Muscle of arm (tissue), 12 donors: Measurements from ENCODE around the gene SLC2A1. TPM values are rescaled to one million over a fixed set of nuclear protein-coding genes. Genes with fewer than 3 reads are reported as not detected.
"Not testable (repeated sequence)": the region's sequence is repeated elsewhere in the genome, so short reads cannot be mapped to it uniquely, and the experiment has no call there.

Source experiments
- DNase-seq: peaks from one replicate; pipeline ENCODE4 v3.0.0-alpha.2; 2013
- polyA plus RNA-seq, 12 donors: library from polyadenylated mRNA; unstranded; fragments of 120-200 nt; gene quantifications; one replicate each; pipeline ENCODE4 v1.2.1, GENCODE V29; 2013; ENCODE audit not compliant: insufficient read length in 12 of 12

The SLC2A1 gene
- polyA plus RNA-seq, 12 donors, result 16.5 to 99.0 (median 23.9) TPM; not detected in 1

- no peak for DNase-seq
Measured at GRCh38 chr1:42908046-42908445, 50.6 kb downstream of the SLC2A1 start.

- no peak for DNase-seq
Measured at GRCh38 chr1:42904434-42904833, 54.2 kb downstream of the SLC2A1 start.

- DNase-seq, result not testable (repeated sequence)
Measured at GRCh38 chr1:42899960-42900359, 58.7 kb downstream of the SLC2A1 start.

DNA sequence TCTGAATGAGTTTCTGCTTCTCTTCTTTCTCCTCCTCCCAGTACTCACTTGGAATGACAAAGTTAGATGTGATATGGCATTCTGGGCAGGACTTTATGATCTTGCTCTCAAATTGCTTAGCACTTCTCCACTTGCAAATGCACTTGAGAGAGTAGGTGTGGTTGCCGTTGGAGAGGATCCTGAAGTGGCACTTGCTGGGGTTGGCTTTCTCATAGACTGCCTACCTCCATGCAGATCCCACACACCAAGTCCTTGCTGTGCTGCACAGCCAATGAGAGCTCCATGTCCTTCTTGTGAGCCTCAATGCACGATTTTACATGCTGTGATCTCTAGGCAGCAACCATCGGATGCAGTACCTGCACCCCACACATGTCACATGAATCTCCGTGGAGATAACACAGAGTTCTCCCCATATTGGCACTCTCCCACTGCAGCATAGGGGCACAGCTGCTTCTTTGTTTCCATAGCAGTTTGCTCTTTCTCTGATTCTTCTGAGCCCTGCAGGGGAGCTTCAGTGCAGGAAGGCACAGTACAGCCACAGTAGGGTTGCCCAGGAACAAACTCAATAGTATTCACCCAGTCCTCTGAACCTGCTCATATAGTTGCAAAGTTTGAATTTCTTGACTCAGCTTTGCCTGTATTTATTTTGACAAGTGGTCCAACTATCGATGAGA lies 67.1 kb downstream of the SLC2A1 start:
- no peak for DNase-seq

GRCh38 chr1:42889264-42889663 lies 69.4 kb downstream of the SLC2A1 start:
- DNase-seq, result no peak

DNA sequence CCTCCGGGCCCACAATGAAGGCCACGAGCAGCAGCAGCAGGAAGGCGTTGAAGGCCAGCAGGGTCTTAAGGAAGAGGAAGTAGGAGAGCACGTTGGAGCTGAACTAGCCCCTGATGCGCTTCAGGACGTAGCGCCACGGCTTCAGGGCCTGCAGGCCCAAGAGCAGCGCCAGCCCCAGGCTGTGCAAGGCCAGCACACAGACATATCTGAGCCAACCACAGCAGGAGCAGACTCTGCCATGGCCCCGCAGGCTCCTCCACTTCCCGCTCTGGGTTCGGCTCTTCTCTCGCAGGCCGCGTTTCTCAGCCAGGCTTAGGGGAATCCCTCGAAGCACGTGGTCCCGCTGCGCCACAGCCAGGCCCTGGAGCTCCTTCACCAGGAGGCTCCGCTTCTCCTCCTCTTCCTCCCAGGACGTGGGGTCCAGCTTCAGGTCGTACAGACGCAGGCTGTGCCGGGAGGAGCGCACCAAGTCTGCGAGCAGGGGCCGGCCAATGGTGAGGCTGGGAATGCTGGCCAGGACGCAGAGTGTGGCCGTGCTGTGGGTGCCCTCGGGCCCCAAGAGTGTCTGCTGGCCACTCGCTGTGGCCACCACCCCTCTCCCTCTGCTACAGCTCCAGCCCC lies 70.5 kb downstream of the SLC2A1 start:
- no peak for DNase-seq

DNA sequence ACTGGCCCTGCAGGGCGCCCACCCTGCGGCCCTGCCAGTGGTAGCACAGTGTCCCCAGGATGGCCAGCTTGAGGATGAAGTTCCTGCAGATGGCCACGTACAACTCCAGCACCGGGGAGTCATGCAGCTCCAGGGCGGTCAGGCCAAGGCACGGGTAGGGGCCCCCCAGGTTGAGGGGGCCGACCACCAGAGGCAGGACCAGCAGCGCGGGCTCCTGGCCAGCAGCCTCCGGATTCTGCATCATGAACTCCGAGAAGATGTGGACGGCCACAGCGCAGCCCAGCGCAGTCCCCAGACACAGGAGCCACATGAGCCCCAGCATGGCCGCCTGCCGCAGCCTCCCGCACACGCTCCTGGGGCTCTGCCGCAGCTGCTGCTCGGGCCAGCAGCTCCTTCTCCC lies 71.3 kb downstream of the SLC2A1 start:
- DNase-seq, result no peak

GRCh38 chr1:42886800-42887199 lies 71.9 kb downstream of the SLC2A1 start:
- no peak for DNase-seq

DNA sequence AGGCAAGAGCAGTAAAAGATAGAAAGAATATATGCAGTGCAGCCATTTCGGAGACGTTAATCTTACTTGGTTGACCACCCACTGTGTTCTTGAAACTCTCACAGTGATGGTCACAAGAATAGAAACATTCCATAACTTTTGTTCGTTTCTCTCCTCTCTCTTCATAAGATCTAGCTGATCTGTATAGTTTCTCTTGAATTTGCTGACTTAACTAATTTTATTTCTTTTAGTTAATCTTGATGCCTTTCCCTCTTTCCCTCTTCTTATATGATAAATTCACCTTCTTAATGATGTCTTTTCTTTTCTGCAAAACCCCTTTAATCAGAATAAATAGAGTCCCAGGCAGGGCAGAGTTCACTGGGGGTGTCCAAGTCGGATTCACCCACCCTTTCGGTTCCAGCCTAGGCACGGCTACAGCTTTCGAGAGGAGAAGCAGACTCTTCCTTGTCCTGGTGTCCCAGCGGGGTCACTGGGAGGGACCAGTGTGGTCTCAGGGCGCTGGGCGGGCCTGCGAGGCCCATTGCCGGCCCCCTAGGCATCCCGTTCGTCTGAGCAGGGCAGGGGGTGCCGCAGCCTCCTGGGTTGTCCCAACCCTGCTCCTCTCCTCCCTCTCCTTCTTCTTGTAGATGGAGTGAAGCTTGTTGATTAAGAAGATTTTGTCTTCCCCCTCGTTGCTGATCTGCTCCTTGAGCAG lies 72.5 kb downstream of the SLC2A1 start:
- no peak for DNase-seq

GRCh38 chr1:42880384-42880783 lies 78.3 kb downstream of the SLC2A1 start:
- no peak for DNase-seq

DNA sequence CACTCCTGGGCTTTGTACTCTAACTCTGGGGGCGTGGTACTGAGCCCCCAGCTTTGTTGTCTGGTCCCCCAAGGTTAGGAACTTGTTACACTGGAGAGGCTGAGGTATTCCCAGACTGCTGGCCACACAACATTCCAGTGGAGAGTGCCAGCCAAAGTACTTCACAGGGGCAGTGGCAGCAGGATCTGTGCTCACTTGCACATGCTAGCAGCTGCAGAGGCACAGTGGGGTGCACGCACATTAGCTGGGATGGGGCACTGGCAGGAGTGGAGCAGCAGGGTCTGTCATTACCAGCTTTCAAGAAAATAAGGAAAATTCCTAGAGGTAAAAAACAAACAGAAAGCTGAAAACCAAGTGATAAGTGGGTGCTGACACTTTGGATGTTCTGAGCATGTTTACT lies 81.3 kb downstream of the SLC2A1 start:
- no peak for DNase-seq

- DNase-seq, result no peak
Measured at GRCh38 chr1:42876009-42876408, 82.7 kb downstream of the SLC2A1 start.

Other genes with a start within 250 kb of the SLC2A1 start
- 1 to 10 TPM in 4 of 12 donors, under 1 TPM in 6, not detected in 2; 0.27 to 2.2 (median 0.72) TPM for gene CLDN19, start 218.6 kb downstream of the SLC2A1 start, polyA plus RNA-seq
- gene P3H1, start 191.8 kb downstream of the SLC2A1 start, polyA plus RNA-seq, result 100 to 1,000 TPM in 1 of 12 donors, 10 to 100 TPM in 10, not detected in 1; 48.7 to 102 (median 58.2) TPM
- gene C1orf50, start 191.6 kb downstream of the SLC2A1 start, polyA plus RNA-seq, result 10 to 100 TPM in 9 of 12 donors, 1 to 10 TPM in 2, not detected in 1; 7.6 to 20.0 (median 12.2) TPM
- gene TMEM269, start 173.9 kb downstream of the SLC2A1 start, polyA plus RNA-seq, result 1 to 10 TPM in 4 of 12 donors, under 1 TPM in 6, not detected in 2; 0.41 to 1.2 (median 0.79) TPM
- 10 to 100 TPM in 5 of 12 donors, 1 to 10 TPM in 6, not detected in 1; 7.9 to 26.6 (median 9.2) TPM for gene ERMAP, start 141.7 kb downstream of the SLC2A1 start, polyA plus RNA-seq
- 10 to 100 TPM in 11 of 12 donors, not detected in 1; 39.5 to 66.3 (median 48.9) TPM for gene SVBP, start 141.5 kb downstream of the SLC2A1 start, polyA plus RNA-seq
- gene ZNF691, start 112.3 kb downstream of the SLC2A1 start, polyA plus RNA-seq, result 10 to 100 TPM in 6 of 12 donors, 1 to 10 TPM in 5, not detected in 1; 8.5 to 16.3 (median 10.5) TPM
- 10 to 100 TPM in 11 of 12 donors, not detected in 1; 29.3 to 49.3 (median 35.4) TPM for gene EBNA1BP2, start 213.4 kb upstream of the SLC2A1 start, polyA plus RNA-seq
- 1 to 10 TPM in 1 of 12 donors, under 1 TPM in 8, not detected in 3; 0.12 to 1.5 (median 0.27) TPM for gene CFAP57, start 213.5 kb upstream of the SLC2A1 start, polyA plus RNA-seq